Skeletal muscle satellite cell (primary cell): Measurements from ENCODE around the gene PLD4.
"Not testable (repeated sequence)": the region's sequence is repeated elsewhere in the genome, so short reads cannot be mapped to it uniquely, and the experiment has no call there.

Experiments used
- H3K27me3 ChIP-seq: 2 replicates; pipeline ENCODE4 v1.7.0; 2013; ENCODE audit warnings: low read length; ENCODE audit not compliant: control insufficient read depth, insufficient read depth
- H3K36me3 ChIP-seq: 2 replicates; pipeline ENCODE4 v1.7.0; 2013; ENCODE audit warnings: mild to moderate bottlenecking, control low read depth, low read length; ENCODE audit not compliant: insufficient read depth
- H3K4me1 ChIP-seq: 2 replicates; pipeline ENCODE4 v1.7.0; 2013; ENCODE audit warnings: low read length; ENCODE audit not compliant: control insufficient read depth, insufficient read depth
- H3K4me2 ChIP-seq: 2 replicates; pipeline ENCODE4 v1.7.0; 2013; ENCODE audit warnings: mild to moderate bottlenecking, low read length
- H3K4me3 ChIP-seq: 2 replicates; pipeline ENCODE4 v1.7.0; 2013; ENCODE audit warnings: low read length
- H3K9ac ChIP-seq: 2 replicates; pipeline ENCODE4 v1.7.0; 2013; ENCODE audit warnings: mild to moderate bottlenecking, low read depth, low read length, moderate library complexity
- H3K9me3 ChIP-seq: replicated peaks from 2 replicates; pipeline ENCODE4 v1.7.0; 2013; ENCODE audit warnings: mild to moderate bottlenecking, control low read depth, low read length

PLD4 gene

GRCh38 chr14:104950701-104951100 lies 26.0 kb downstream of the PLD4 start:
- H3K4me1 ChIP-seq, H3K4me3 ChIP-seq, H3K4me2 ChIP-seq, H3K27me3 ChIP-seq, H3K9ac ChIP-seq, H3K9me3 ChIP-seq: not testable (repeated sequence)
- peaks cover 35% of the 10 kb centered on the region for H3K36me3 ChIP-seq

GRCh38 chr14:104951863-104952657 lies 27.4 kb downstream of the PLD4 start:
- H3K9me3 ChIP-seq, H3K27me3 ChIP-seq, H3K4me1 ChIP-seq, H3K9ac ChIP-seq, H3K4me2 ChIP-seq, H3K4me3 ChIP-seq: not testable (repeated sequence)
- peaks cover 49% of the 10 kb centered on the region for H3K36me3 ChIP-seq

GRCh38 chr14:104953097-104953496 lies 28.4 kb downstream of the PLD4 start:
- H3K4me2 ChIP-seq = no peak overlapping the region
- peaks cover 4% of the 10 kb centered on the region for H3K4me1 ChIP-seq
- H3K4me3 ChIP-seq = no peak overlapping the region
- no peak overlapping the region for H3K9ac ChIP-seq
- no peaks in the 10 kb centered on the region for H3K27me3 ChIP-seq
- peaks cover 55% of the 10 kb centered on the region for H3K36me3 ChIP-seq
- H3K9me3 ChIP-seq = no peaks in the 10 kb centered on the region

GRCh38 chr14:104953896-104954656 lies 29.4 kb downstream of the PLD4 start:
- Histone ChIP-seq H3K4me3 (no peak overlapping the region), H3K36me3 (peaks cover 55% of the 10 kb centered on the region), H3K4me2 (no peak overlapping the region), H3K4me1 (peaks cover 4% of the 10 kb centered on the region), H3K27me3 (no peaks in the 10 kb centered on the region), H3K9ac (no peak overlapping the region), H3K9me3 (no peaks in the 10 kb centered on the region)

- H3K27me3 ChIP-seq = no peaks in the 10 kb centered on the region
- peaks cover 55% of the 10 kb centered on the region for H3K36me3 ChIP-seq
- H3K9me3 ChIP-seq = no peaks in the 10 kb centered on the region
- peaks cover 4% of the 10 kb centered on the region for H3K4me1 ChIP-seq
- no peak overlapping the region for H3K9ac ChIP-seq
- H3K4me2 ChIP-seq = no peak overlapping the region
- no peak overlapping the region for H3K4me3 ChIP-seq
These were observed 30.2 kb downstream of the PLD4 start for GRCh38 chr14:104954746-104955395.

GRCh38 chr14:104955396-104955770 lies 30.7 kb downstream of the PLD4 start:
- H3K4me2 ChIP-seq = no peak overlapping the region
- H3K9me3 ChIP-seq = no peaks in the 10 kb centered on the region
- no peak overlapping the region for H3K9ac ChIP-seq
- H3K36me3 ChIP-seq = peaks cover 55% of the 10 kb centered on the region
- no peaks in the 10 kb centered on the region for H3K27me3 ChIP-seq
- H3K4me3 ChIP-seq = no peak overlapping the region
- peaks cover 4% of the 10 kb centered on the region for H3K4me1 ChIP-seq

GRCh38 chr14:104956290-104956890 lies 31.7 kb downstream of the PLD4 start:
- Histone ChIP-seq H3K36me3 (peaks cover 55% of the 10 kb centered on the region), H3K4me3 (no peak overlapping the region)

GRCh38 chr14:104957146-104958113 lies 32.8 kb downstream of the PLD4 start:
- H3K4me2 ChIP-seq = no peak overlapping the region
- H3K27me3 ChIP-seq = no peaks in the 10 kb centered on the region
- peaks cover 48% of the 10 kb centered on the region for H3K36me3 ChIP-seq
- no peak overlapping the region for H3K9ac ChIP-seq
- H3K9me3 ChIP-seq = no peaks in the 10 kb centered on the region
- no peak overlapping the region for H3K4me3 ChIP-seq
- peaks cover 4% of the 10 kb centered on the region for H3K4me1 ChIP-seq

More at GRCh38 chr14:104956290-104956890, 31.7 kb downstream of the PLD4 start:
- no peak overlapping the region for H3K4me2 ChIP-seq
- H3K9me3 ChIP-seq = no peaks in the 10 kb centered on the region
- H3K27me3 ChIP-seq = no peaks in the 10 kb centered on the region
- H3K4me1 ChIP-seq = peaks cover 4% of the 10 kb centered on the region
- H3K9ac ChIP-seq = no peak overlapping the region

- H3K9ac ChIP-seq = no peak overlapping the region
- H3K4me3 ChIP-seq = no peak overlapping the region
- peaks cover 27% of the 10 kb centered on the region for H3K4me1 ChIP-seq
- H3K9me3 ChIP-seq = no peaks in the 10 kb centered on the region
- no peaks in the 10 kb centered on the region for H3K27me3 ChIP-seq
- no peak overlapping the region for H3K4me2 ChIP-seq
- H3K36me3 ChIP-seq = no peaks in the 10 kb centered on the region
These were observed 39.9 kb downstream of the PLD4 start for GRCh38 chr14:104964546-104964945.

- H3K4me2 ChIP-seq = no peak overlapping the region
- H3K4me3 ChIP-seq = no peak overlapping the region
- no peaks in the 10 kb centered on the region for H3K36me3 ChIP-seq
- H3K9me3 ChIP-seq = no peaks in the 10 kb centered on the region
- no peak overlapping the region for H3K9ac ChIP-seq
- H3K27me3 ChIP-seq = no peaks in the 10 kb centered on the region
- H3K4me1 ChIP-seq = peaks cover 38% of the 10 kb centered on the region
These were observed 41.0 kb downstream of the PLD4 start for GRCh38 chr14:104965561-104966231.
